ENCODE results near the gene S100A7.

S100A7 gene

GRCh38 chr1:153439273-153439672 lies 21.2 kb downstream of the S100A7 start:
- DNase-seq (ENCODE audit: low read depth): no peak
- TF ChIP-seq CTCF (conservative IDR thresholded peaks at IDR 0.05; ENCODE audit: low read length): no peak
- H3K4me3 ChIP-seq (ENCODE audit: low read length): no peak overlapping the region

GRCh38 chr1:153438599-153438998 lies 21.9 kb downstream of the S100A7 start:
- no peak for DNase-seq (ENCODE audit: low read depth)
- no peak overlapping the region for H3K4me3 ChIP-seq (ENCODE audit: low read length)
- TF ChIP-seq CTCF (conservative IDR thresholded peaks at IDR 0.05; ENCODE audit: low read length): no peak

- H3K4me3 ChIP-seq (ENCODE audit: low read length): no peak overlapping the region
- no peak for TF ChIP-seq CTCF (conservative IDR thresholded peaks at IDR 0.05; ENCODE audit: low read length)
- DNase-seq (ENCODE audit: low read depth): no peak
Observed at GRCh38 chr1:153437236-153437635, 23.2 kb downstream of the S100A7 start.

GRCh38 chr1:153434746-153435455 lies 25.6 kb downstream of the S100A7 start:
- DNase-seq (ENCODE audit: low read depth): no peak

GRCh38 chr1:153432874-153433681 lies 27.4 kb downstream of the S100A7 start:
- no peak overlapping the region for H3K4me3 ChIP-seq (ENCODE audit: low read length)
- no peak for DNase-seq (ENCODE audit: low read depth)
- TF ChIP-seq CTCF (conservative IDR thresholded peaks at IDR 0.05; ENCODE audit: low read length): no peak

More at GRCh38 chr1:153434746-153435455, 25.6 kb downstream of the S100A7 start:
- TF ChIP-seq CTCF (conservative IDR thresholded peaks at IDR 0.05; ENCODE audit: low read length): no peak
- no peak overlapping the region for H3K4me3 ChIP-seq (ENCODE audit: low read length)

GRCh38 chr1:153431928-153432327 lies 28.5 kb downstream of the S100A7 start:
- no peak for TF ChIP-seq CTCF (conservative IDR thresholded peaks at IDR 0.05; ENCODE audit: low read length)
- H3K4me3 ChIP-seq (ENCODE audit: low read length): no peak overlapping the region
- DNase-seq (ENCODE audit: low read depth): no peak

GRCh38 chr1:153431427-153431826 lies 29.0 kb downstream of the S100A7 start:
- DNase-seq (ENCODE audit: low read depth): no peak
- TF ChIP-seq CTCF (conservative IDR thresholded peaks at IDR 0.05; ENCODE audit: low read length): no peak
- no peak overlapping the region for H3K4me3 ChIP-seq (ENCODE audit: low read length)
